ENCODE results near the gene TMPRSS6.

The TMPRSS6 gene

GRCh38 chr22:37109242-37109917 is at the start of gene TMPRSS6:
Gene TMPRSS6, minus strand, starts transcription at chr22:37109713. Its CDS starts 6,296 bp downstream, at chr22:37103417.
- DNase-seq = no peak

- no peak for DNase-seq
These were observed 49.4 kb upstream of the TMPRSS6 start for GRCh38 chr22:37158963-37159290.

GRCh38 chr22:37157516-37158285 is 48.2 kb upstream of the TMPRSS6 start:
- no peak for DNase-seq

- DNase-seq = no peak
These were observed 47.3 kb upstream of the TMPRSS6 start for GRCh38 chr22:37156686-37157435.

- DNase-seq = no peak
These were observed 46.5 kb upstream of the TMPRSS6 start for GRCh38 chr22:37155971-37156370.

- no peak for DNase-seq
These were observed 45.6 kb upstream of the TMPRSS6 start for GRCh38 chr22:37154925-37155712.

GRCh38 chr22:37153901-37154300 is 44.4 kb upstream of the TMPRSS6 start:
- DNase-seq = no peak

- no peak for DNase-seq
These were observed 41.9 kb upstream of the TMPRSS6 start for GRCh38 chr22:37151401-37151800.

GRCh38 chr22:37150701-37151100 is 41.2 kb upstream of the TMPRSS6 start:
- DNase-seq = no peak

- no peak for DNase-seq
These were observed 39.5 kb upstream of the TMPRSS6 start for GRCh38 chr22:37148742-37149665.

GRCh38 chr22:37148031-37148651 is 38.6 kb upstream of the TMPRSS6 start:
- DNase-seq = no peak

- DNase-seq = no peak
These were observed 37.9 kb upstream of the TMPRSS6 start for GRCh38 chr22:37147186-37147990.

GRCh38 chr22:37146507-37147180 is 37.1 kb upstream of the TMPRSS6 start:
- no peak for DNase-seq

- no peak for DNase-seq
These were observed 36.5 kb upstream of the TMPRSS6 start for GRCh38 chr22:37146051-37146385.

GRCh38 chr22:37145180-37146050 is 35.9 kb upstream of the TMPRSS6 start:
- DNase-seq = no peak

GRCh38 chr22:37144180-37144554 is 34.7 kb upstream of the TMPRSS6 start:
- DNase-seq = no peak

- no peak for DNase-seq
These were observed 32.5 kb upstream of the TMPRSS6 start for GRCh38 chr22:37141971-37142370.

- DNase-seq = no peak
These were observed 32.0 kb upstream of the TMPRSS6 start for GRCh38 chr22:37141476-37141875.

- DNase-seq = no peak
These were observed 31.3 kb upstream of the TMPRSS6 start for GRCh38 chr22:37140686-37141323.
